Non-pigmented ciliary epithelial cell (primary cell): Measurements from ENCODE around the gene PEX5L.
A peak's percentile ranks its signal among the peaks of the same experiment; 100 is the strongest.
"Not testable (repeated sequence)": the region's sequence is repeated elsewhere in the genome, so short reads cannot be mapped to it uniquely, and the experiment has no call there.

Experiments
- DNase-seq: peaks from one replicate; pipeline ENCODE4 v3.0.0-alpha.2; 2010; ENCODE audit warnings: low read depth

Gene PEX5L, protein sequence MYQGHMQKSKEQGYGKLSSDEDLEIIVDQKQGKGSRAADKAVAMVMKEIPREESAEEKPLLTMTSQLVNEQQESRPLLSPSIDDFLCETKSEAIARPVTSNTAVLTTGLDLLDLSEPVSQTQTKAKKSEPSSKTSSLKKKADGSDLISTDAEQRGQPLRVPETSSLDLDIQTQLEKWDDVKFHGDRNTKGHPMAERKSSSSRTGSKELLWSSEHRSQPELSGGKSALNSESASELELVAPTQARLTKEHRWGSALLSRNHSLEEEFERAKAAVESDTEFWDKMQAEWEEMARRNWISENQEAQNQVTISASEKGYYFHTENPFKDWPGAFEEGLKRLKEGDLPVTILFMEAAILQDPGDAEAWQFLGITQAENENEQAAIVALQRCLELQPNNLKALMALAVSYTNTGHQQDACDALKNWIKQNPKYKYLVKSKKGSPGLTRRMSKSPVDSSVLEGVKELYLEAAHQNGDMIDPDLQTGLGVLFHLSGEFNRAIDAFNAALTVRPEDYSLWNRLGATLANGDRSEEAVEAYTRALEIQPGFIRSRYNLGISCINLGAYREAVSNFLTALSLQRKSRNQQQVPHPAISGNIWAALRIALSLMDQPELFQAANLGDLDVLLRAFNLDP

DNA sequence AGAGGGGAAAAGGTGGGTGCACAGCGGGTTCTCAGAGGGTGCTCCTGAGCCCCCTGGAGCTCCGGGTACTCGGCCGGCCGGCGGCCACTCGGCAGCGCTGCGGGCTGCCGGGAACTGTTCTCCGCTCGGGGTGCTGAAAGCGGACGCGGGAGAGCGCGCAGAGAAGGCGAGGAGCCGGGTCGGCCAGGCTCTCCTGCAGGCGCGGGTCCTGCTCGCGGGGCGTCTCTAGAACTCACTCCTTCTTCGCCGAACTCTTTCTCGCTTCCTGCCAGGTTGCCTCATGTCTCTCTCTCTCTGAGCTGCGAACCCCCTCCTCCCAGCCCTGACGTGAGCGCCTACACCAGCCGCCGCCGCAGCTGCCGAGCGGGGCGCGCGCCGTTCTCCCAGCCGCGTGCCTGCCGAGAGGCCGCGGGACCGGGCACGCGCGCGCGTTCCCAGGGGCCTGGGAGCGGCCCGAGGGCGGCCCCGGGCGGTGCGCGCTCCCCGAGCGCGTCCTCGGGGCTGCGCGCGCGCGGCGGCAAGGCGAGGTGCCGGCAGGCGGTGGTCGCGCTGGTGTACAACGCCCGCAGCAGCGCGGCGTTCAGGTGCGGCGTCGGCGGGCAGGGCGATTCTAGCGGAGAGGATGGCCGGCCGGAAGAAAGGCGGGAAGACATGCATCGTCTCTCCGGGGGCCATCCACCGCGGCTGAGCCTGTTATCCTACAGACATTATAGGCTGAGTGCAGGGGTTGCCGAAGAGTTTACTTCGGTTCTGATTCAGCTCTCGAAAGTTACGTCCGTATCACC is at the start of gene PEX5L:
TSS of gene PEX5L (minus strand) at position 267 of the 785 bp plus-strand sequence. CDS start 338 bp downstream, outside the sequence.
- no peak for DNase-seq

DNA sequence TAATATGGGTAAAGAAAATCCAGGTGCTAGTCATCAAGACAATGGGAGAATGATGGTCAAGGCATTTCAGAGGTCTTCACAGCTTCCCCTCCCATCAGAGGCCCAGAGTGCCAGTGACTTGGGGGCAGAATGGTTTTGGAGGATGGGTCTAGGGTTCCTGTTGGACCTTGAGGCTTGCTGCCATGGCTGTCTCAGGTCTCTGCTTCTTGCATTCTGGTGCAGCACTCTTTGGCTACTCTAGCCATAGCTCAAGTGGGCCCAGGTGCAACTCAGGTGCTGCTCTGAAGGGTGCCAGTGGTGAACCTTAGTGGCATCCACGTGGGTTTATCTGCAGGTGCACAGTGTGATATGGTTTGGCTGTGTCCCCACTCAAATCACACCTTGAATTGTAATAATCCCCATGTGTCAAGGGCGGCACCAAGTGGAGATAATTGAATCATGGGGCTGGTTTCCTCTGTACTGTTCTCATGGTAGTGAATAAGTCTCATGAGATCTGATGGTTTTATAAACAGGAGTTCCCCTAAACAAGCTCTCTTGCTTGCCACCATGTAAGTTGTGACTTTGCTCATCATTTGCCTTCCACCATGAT is 48.5 kb upstream of the PEX5L start:
- DNase-seq: no peak

DNA sequence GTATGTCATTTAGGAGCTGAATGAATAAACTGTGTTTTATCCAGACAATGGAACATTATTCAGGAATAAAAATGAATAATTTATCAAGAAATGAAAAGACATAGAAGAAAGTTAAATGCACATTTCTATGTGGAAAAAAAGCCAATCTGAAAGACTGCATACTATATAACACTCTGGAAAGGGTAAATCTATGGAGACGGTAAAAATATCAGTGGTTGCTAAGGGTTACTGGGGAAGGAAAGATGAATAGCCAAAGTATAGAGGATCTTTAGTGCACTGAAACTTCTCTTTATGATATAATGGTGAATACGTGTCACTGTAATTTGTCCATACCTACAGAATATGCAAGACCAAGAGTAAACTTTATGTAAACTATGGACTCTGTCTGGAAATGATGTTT is 46.0 kb upstream of the PEX5L start:
- no peak for DNase-seq

DNA sequence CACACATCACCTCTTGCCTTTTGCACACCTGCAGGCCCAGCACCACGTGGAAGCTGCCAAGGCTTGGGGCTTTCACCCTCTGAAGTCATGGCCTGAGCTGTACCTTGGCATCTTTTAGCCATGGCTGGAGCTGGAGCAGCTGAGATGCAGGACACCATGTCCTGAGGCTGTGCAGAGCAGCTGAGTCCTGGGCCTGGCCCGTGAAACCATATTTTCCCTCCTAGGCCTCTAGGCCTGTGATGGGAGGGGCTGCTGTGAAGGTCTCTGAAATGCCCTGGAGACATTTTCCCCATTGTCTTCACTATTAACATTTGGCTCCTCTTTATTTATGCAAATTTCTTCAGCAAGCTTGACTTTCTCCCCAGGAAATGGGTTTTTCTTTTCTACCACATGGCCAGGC is 41.9 kb upstream of the PEX5L start:
- no peak for DNase-seq

DNA sequence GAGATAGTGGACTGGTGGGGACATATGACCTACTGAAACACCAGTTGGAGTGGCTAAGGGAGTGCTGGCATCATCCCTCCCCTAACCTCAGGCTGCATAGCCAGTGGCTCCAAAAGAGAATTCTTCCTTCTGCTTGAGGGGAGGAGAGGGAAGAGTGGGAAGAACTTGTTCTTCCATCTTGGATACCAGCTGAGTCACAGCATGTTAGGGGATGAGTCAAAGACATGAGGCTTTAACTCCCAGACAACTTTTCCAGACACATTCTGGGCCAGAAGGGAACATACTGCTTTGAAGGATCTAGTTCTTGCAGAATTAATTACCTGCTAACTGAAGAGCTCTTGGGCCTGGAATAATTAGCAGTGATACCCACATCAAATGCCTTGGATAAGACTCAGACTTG is 36.8 kb upstream of the PEX5L start:
- no peak for DNase-seq

DNA sequence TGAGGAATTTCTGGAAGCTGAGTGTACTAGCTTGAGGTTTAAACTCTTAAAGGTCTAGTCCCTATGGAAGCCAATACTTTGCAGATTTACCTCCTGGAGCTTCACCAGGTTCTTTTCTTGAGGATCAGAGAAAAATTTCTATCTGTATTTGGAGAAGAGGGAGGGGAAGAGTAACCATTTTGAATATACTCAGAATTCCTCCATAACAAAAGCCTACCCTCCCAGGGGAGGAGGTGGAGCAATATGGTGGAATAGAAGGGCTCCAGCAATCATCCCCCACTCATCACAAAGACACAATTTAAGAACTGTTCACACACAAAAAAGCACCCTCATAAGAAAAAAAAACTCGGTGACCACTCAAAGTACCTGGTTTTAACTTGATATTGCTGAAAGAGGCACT is 36.0 kb upstream of the PEX5L start:
- no peak for DNase-seq

DNA sequence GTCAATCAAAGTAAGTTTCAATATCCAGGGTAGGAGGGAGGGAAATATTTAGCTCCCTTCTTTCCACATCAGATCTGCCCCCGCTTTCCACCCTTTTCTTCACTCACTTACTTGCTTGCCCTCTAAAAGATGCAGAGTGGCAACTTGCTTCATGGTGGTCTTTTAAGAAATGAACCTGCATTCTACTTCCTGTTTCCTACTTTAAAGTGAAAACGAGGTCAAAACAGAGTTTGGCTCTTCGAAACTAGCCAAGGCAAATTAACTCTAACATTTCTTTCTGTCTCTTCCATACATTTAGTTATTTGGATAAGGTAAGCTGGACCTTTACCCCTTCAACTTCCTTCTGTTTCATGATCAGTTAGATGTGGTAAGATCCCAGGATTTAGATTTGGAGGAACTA is 34.2 kb upstream of the PEX5L start:
- DNase-seq: no peak

DNA sequence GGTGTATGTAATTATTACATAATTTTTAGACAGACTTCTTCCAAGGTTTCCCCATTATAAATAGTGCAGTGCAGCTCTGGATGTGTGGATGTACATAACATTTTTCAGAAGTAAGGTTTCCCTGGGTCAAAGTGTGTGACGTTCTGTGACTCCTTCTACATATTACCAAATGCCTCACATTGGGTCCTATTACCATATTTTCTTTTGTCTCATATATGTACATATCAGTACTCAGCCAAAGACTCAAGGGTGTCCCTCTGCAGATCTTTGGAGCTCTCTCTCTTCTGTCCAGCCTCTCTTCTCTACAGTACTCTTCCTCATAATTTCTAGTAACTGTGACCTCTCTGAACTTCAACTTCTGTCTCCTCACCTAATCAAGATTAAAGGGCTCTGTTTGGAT is 31.3 kb upstream of the PEX5L start:
- DNase-seq: no peak

DNA sequence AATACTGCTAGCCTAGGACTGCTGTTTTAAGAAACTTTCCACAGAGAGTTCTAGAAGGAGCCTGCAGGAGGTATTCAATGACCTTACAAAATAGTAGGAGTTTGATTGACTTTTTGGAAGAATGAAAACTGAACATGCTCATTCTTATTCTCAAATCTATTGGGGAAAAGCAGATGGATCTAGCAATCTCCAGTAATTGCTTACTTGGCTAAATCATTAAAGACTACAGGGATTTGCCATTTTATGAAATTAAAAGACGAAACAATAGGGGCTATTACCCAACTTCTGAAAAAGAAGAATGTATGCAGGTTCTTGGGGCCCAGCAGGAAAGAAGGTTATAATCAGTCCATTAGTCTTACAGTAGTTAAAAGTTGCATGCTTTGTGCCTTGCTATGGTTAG is 29.9 kb upstream of the PEX5L start:
- DNase-seq: no peak

DNA sequence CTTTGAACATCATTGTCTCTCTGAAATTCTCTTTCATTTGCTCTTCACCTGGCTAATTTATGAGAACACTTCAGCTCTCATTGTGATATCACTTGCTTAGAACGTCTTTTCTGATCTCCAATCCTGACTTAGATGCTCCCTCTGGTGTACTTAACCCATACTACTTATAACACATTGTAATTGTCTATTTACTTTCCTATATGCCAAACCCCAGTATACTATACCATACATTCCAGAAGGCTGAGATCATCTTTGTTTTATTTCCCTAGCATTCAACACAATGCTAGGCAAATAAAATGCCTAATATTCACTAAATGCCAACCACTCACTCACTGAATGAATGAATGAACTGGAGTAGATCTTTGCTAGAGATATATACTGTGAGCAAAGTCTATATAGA is 27.0 kb upstream of the PEX5L start:
- no peak for DNase-seq

DNA sequence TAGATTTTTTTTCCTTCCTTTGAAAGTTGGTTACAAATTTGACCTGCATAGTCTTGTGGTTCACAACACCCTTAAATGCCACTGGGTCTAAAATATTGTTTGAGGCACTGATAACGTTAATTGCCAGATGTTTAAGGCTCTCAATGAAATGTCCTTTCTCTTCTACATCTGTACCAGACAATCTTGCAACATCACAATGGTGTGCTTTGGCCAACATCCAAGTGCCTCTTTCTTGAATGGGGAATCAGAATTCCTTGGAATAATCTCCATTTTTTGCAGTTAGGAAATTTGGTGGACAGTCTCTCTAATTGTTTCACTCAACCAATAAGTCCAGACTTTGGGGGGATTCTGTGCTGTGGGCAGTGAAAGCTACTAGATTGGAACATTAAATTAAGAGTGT is 26.0 kb upstream of the PEX5L start:
- no peak for DNase-seq

DNA sequence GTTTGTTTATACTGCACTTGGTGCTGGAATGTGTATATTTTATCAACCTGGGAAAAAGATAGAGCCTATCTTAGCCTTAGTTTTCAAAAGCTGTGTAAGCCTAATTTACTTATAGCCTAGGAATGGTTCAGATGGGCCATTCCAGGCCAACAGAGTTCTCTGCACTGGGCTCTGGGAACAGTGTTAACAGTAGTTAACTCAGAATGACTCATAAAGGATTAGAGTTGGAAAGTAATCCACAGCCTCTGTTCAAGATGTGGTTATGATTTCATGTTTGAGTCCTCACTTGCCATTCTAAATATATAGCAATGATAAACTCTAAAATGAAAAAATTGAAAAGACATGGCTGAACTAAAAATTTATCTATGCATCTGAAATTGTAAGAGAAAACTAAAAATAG is 22.6 kb upstream of the PEX5L start:
- DNase-seq: no peak

DNA sequence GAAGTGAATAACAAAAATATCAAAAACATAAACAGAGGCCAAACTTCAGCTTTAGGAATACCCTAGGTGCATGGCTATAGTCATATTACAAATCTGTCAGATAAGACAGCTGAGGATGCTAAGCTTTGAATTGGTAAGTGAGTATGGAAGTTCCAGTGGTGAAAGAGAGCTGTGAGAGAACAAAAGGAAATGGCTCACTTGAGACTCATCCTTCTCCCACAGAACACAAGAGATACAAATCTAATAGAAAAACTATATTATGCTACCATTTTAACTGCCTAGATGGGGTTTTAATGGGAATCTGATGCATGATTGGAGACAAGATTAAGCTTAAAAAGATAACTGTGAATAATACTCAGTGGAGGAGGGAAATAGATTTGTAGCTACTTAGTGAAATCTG is 21.5 kb upstream of the PEX5L start:
- no peak for DNase-seq

DNA sequence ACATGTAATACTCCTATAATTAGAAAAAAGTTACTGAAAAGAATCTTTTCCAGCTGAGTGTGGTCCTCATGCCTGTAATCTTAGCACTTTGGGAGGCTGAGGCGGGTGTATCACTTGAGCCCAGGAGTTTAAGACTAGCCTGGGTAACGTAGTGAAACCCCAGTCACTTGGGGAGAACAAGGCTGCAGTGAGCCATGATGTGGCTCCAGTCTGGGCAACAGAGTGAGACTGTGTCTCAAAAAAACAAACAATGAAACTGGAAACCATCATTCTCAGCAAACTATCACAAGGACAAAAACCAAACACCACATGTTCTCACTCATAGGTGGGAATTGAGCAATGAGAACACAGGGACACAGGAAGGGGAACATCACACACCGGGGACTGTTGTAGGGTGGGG is 18.9 kb upstream of the PEX5L start:
- not testable (repeated sequence) for DNase-seq

DNA sequence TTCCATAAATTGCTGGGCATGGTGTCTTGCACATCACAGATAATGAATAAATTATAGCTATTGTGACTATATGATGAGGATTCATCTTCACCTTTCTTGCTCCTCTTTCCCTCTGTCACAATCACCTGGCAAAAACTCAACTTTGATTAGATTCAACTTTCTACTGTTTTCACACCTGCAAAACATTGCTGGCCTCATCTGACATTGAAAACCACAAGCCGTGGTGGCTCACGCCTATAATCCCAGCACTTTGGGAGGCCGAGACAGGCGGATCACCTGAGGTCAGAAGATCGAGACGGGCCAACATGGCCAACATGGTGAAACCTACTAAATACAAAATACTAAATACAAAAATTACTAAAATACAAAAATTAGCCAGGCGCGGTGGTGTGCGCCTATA is 12.7 kb upstream of the PEX5L start:
- DNase-seq: no peak

DNA sequence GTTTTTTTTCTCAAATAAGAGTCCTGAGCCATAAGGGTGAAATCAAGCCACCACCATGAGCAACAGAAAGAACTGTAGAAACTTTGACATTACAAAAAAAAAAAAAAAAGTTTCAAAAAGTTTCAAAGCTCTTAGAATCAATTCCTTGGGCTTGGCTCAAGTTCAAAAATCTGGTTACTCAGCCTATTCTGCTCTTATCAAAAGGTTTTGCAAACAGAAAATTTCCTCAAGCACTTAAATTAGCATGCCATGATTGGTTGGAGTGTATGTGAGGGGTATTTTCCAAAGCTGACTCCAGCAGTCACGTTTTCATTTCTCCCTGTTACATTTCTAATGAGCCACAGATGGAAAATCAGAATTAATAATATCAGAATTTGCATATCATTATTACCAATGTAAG is 12.1 kb upstream of the PEX5L start:
- peak; percentile 4 for DNase-seq

DNA sequence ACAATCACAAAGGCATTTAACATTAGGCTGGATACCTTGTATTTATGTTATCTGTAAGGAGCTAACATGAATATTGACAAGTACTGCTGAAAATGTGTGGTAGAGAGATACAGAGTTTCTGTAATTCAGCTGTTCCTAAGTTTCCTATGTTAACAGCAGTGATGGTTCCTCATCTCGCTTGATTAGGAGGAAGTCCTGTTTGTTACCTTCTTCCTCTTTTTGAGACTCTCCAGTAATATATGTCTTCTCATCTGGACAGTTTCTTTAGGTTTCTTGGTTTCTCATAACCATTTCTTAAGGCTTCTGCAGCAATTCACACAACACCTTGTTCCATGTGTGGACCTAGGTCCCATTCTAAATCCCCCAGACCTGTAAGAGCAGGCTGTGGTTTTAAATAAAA is 11.4 kb upstream of the PEX5L start:
- DNase-seq: no peak

DNA sequence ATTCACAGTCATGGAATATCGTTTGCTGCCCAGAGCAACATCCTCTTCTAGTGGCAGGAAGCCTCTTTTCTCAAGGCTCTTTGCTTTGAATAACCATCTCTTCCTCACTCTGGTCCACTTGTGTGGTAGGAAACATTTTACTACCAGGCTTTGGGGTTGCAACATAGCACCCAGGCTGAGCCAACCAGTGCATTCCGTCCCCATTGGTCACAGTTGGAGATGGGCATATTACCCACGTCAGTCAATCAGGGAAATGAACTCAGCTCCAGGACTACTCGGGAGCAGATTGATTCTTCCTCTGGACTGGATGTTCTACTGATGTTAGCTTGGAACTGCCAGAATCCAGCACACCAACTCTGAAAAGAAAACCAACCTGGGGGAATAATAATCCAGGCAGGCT is 4.2 kb upstream of the PEX5L start:
- no peak for DNase-seq

DNA sequence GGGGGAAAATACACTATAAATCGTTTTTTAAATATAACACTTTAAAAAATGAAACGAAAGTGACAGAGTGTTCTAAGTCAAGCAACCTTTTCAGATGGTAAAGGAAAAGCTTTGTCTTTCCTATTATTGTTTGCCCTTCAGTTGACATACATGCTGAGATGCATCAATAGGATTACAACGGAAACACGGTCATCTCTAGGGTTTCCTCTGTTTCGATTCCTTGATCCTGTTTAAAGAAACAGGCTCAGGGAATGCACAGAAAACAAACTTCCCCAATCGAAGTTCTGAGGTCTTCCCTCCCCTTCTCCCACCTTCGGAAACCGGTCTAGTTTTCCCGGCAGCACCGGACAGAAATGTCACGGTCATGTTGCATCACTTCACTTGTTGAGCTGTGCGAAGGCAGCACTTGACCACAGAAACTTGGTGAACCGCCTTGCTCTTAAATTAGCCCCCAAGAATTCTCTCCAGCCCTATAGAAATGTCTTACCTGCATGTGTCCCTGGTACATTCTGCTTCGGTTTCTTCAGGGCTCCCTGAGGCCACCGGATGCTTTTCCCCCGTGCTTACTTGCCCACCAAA is 556 bp downstream of the PEX5L start:
- DNase-seq: no peak

DNA sequence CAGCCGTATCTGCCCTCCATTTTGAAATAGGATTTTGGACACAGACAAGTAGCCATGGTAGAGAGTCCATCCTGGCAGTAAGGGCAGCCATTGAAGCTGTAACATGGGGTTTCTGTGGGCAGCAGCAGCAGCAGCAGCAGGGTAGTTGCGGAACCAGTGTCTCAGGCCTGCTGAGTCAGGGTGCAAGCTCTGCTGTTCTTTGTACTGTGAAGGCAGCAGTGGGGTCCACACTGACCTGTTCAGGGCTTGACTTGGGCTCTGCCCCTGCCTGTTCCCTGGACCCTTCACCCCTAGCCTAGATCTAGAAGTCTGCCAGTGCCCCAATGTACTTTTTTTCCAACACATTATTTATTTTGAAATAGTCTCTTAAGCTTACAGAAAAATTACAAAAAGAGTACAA is 9.7 kb downstream of the PEX5L start:
- no peak for DNase-seq

DNA sequence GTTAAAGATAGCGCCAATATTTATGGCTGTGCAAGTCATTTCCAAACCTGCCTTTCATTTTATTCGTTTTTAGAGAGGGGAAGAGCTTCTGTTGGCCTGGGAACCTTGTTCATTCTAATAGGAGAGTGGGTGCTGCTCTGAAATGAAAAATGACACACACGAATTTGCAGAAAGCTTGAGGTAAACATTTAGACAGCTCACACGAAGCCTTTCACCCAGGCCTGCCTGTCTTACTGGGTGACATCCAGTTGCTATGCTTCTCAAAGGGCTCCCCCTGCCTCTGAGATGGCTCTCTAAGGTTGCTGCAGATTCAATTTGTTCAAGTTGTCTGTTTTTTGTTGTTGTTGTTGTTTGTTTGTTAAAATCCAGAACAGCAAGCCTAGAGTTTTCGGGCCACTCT is 18.2 kb downstream of the PEX5L start:
- DNase-seq: no peak

DNA sequence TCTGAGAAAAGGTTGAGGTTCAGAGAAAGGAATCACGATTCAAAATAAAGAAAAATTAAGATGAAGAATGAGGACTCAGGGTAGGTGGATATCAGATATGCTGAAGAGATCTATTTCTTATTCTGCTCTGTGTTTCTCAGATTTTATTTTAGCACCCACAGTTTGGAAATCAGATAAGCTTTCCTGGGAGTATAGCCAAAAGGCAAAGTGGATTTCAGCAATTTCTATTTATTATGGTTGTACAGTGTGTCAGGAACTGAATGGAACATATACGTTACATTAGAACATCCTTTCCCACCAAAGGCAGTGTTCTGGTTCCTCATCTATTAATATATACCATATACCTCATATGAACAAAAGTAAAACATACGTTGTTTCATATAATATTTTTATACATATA is 18.9 kb downstream of the PEX5L start:
- DNase-seq: no peak
